ENCODE measurements around the gene CLSTN2. TPM values are rescaled to one million over a fixed set of nuclear protein-coding genes. Genes with fewer than 3 reads are reported as not detected.

The CLSTN2 gene
- total RNA-seq, 4 donors from 2014 or later: 19.5 to 66.7 (median 42.5) TPM

DNA sequence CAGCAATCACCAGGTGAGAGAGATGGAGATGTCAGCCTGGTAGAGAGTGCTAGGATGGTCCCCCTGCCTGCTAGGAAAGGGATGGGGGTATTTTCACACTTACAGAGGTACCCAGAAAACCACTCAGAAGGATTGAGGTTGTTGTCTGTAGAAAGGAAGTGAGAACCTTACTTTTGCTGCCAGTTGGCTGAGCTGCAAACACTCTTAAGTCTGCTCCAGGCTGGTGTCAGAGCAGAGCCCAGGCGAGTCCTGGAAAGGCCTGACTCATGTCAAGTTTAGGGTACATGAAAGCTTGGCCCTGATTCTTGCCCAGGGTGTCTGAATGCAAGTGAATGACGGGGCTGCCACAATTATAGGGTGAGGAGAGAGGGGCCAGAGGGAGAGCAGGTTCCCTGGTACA is 528.4 kb downstream of the CLSTN2 start:
- TF ChIP-seq, protein P1, sequence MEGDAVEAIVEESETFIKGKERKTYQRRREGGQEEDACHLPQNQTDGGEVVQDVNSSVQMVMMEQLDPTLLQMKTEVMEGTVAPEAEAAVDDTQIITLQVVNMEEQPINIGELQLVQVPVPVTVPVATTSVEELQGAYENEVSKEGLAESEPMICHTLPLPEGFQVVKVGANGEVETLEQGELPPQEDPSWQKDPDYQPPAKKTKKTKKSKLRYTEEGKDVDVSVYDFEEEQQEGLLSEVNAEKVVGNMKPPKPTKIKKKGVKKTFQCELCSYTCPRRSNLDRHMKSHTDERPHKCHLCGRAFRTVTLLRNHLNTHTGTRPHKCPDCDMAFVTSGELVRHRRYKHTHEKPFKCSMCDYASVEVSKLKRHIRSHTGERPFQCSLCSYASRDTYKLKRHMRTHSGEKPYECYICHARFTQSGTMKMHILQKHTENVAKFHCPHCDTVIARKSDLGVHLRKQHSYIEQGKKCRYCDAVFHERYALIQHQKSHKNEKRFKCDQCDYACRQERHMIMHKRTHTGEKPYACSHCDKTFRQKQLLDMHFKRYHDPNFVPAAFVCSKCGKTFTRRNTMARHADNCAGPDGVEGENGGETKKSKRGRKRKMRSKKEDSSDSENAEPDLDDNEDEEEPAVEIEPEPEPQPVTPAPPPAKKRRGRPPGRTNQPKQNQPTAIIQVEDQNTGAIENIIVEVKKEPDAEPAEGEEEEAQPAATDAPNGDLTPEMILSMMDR (IDR thresholded peaks at IDR 0.05; ENCODE audit: low read depth): no peak

DNA sequence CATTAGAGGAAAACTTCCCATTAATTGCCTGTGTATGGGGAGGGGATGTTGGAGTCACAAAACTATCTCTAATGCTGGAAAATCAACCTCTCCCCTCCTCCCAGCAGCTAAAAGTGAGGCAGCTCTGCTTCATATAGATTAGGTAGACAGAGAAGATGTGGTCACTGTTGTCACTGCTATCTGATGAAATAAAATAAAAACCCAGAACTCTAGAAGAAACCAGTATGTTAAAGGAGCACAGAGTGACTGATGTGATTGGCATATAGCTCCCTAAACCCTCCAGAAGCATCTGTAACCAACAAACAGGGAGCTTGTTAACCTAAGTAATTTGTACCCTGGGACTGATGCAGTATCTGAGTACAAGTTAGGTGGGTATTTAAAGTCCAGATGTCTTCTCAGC is 531.0 kb downstream of the CLSTN2 start:
- TF ChIP-seq, protein P1 (IDR thresholded peaks at IDR 0.05; ENCODE audit: low read depth): no peak

DNA sequence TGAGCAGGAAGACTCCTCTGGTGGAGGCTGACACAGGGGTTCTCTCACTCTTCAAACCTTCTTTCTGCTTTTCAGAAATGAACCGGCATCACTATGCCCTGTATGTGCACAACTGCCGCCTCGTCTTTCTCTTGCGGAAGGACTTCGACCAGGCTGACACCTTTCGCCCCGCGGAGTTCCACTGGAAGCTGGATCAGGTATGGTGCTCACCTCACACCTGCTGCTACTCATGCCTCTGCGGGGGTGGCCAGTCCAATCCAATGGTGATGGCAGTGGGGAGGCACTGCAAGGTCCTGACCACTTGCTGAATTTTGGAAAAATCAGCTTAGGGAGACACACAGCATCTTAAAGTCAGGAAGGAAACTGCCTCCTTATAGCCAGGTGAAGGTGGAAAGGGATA is 531.5 kb downstream of the CLSTN2 start:
- TF ChIP-seq, protein P1 (IDR thresholded peaks at IDR 0.05; ENCODE audit: low read depth): no peak

DNA sequence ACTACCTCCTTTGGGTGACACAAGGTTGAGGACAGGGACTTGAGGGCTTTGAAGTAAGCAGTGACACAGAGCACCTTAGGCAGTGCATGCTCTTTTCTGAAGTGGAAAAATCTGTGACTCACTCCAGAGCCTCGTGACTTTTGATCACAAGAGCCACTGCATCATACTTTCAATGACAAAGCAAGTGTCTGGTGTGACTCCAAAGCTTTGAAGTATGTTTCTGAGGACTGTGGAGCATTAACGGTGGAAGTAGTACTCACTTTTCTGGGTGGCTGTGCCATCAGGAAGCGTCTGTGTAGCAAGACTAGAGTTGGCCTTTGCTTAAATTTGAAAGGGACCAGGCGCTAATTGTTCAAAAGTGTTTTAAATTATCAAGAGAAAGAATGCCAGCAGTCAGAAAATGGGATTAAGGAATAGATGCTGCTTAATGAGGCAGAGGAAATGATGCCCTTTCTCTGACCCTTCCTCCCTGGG is 532.2 kb downstream of the CLSTN2 start:
- TF ChIP-seq, protein P1 (IDR thresholded peaks at IDR 0.05; ENCODE audit: low read depth): no peak

DNA sequence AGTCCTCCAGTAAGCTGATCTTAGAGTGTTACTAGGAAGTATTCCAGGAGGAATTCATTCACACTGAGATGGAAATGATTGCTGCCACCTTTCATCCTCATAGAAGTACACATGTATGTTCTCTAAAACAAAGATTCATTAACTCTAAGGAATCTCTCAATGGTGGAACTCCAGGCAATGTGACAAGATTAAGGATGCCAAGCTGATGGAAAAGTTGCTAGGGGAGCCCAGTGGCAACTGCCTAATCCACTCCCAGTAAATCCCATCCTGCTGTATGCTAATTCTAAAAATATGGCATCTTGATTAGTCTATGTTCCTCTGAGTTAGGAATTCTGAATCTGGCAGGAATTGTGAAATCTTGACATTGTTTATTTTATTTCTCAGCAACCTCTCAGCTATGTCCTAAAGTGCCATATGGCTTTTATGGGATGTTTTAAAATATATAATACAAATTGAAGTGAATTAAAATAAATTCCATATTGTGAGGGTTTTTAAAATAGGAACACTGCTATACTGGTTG is 532.9 kb downstream of the CLSTN2 start:
- TF ChIP-seq, protein P1 (IDR thresholded peaks at IDR 0.05; ENCODE audit: low read depth): no peak

DNA sequence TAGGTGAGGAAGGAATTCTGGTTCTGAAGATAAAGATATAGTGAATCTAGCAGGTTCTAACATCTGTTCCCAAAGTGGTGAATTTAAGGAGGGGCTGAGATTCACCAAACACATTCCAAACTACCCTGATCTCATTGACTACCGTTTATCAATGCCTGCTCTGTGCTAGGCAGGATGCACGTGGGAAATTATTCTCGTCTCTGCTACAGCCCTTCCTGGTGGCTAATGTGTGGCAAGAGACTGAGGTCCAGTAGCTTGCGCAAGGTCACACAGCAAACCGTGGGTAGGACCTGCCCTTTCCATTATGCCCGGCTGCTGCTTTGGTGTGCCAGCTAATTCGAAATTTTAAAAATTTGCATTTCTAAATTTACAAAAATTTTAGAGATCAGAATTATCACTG is 533.4 kb downstream of the CLSTN2 start:
- TF ChIP-seq, protein P1 (IDR thresholded peaks at IDR 0.05; ENCODE audit: low read depth): no peak

DNA sequence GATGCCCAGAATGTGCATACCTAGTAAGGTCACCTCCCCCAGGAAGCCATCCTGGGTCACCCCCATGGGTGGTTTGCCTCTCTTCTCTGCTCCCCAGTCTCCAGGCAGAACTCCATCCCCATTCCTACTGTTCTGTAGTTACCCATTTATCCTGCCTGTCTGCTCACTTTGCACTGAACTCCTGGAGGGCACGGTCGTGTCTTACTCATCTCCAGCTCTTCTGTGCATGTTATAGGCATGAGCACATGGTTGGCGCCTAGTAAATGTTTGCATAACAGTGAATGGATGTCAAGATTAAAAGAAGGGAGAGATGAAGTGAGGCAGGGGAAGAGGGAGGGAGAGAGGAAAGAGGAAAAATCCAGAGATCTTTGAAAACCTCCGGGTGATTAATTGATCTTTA is 534.5 kb downstream of the CLSTN2 start:
- TF ChIP-seq, protein P1 (IDR thresholded peaks at IDR 0.05; ENCODE audit: low read depth): no peak

All from subcutaneous adipose tissue (tissue), 4 donors.